ENCODE data around the gene TYMS.
"Not testable (repeated sequence)": the region's sequence is repeated elsewhere in the genome, so short reads cannot be mapped to it uniquely, and the experiment has no call there.

The TYMS gene

DNA sequence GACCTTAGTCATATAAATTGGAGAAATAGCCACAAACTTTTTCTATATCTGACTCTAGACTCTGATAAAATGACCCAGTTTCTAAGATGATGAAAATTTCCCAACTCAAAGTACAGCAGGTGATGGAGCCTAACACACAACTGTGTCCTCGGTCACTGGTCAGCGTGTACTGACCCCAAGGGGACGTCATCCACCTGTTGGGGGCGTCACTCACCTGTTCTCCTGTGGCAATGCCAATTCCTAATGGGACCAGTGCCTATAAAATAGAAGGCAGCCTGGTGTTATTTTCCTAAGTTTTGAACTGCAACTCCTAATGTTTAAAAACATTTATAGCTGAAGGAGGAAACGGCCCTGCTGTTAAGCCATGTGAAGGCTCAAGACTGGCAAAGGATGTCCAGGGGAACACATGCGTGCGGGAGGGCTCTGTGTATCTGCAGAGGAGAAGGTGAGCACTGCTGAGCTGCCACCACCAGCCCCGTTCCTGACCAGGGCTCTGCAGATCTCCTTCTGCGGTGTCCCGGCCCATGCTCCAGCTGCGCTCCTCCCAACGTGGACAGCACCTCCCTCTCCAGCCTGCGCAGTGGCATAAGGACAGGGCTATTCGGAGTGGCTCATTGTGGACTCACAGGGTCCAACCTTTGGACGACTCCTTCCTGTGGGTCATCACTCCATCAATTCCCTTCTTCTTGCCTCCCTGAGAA lies 21.2 kb downstream of the TYMS start:
- no peak for DNase-seq (ENCODE audit: low read depth)

DNA sequence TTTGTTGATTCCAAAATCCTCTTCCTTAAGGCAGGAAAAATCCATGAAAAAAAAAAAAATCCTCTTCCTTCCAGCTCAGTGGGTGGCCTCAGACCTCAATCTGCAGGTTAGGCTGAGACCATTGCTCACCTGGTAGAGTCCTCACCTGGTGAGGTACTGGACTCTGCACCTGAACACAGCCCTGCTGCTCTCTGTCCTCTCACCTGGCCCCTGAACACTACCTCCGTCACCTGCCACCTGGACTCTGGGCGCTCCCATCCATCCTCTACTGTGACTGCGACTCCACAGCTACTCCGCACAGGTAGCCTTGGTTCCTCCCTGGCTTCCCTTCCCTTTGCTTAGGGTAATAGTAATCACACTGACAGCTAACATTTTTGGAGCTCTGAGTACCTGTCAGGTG lies 22.1 kb downstream of the TYMS start:
- no peak for DNase-seq (ENCODE audit: low read depth)

DNA sequence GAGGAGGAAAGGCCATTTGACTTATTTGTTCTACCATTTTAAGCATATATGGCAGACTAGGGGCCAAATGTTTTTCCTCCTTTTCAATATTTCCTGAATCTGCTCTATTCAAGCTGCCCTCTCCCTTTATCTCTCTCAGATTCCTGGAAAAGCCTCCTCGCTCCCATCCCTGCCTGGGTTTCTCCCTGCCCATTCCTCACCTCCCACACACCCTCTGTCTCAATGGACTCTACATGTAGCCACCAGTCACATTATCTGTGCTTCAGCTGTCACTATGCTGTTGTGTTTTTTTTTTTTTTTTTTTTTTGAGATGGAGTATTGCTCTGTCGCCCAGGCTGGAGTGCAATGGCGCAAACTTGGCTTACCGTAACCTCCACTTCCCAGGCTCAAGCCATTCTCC lies 22.9 kb downstream of the TYMS start:
- DNase-seq (ENCODE audit: low read depth): no peak

DNA sequence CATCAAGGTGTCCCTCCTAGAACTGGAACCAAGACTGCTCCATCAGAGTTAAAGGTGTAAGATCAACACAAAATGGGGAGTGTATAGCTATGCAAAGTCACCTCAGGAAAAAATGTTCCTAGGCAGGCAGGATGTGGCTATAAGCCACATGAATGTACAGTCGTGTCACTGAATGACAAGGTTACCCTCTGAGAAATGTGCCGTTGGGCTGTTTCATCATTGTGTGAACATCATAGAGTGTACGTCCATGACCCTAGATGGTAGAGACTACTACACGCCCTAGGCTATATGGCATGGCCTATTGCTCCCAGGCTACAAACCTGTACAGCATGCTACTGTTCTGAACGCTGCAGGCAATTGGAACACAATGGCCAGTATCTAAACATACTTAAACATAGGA lies 24.5 kb downstream of the TYMS start:
- no peak for DNase-seq (ENCODE audit: low read depth)

DNA sequence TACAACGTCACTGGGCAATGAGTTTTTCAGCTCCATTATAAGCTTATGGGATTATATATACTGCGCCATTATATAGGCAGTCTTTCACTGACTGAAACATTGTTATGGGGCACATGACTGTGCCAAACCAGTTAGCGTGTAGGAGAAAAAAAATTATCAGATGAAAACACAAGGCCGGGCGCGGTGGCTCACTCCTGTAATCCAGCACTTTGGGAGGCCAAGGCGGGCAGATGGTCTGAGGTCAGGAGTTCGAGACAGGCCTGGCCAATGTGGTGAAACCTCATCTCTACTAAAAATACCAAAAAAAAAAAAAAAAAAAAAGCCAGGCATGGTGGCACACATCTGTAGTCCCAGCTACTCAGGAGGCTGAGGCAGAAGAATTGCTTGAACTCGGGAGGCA lies 25.0 kb downstream of the TYMS start:
- DNase-seq (ENCODE audit: low read depth): not testable (repeated sequence)

DNA sequence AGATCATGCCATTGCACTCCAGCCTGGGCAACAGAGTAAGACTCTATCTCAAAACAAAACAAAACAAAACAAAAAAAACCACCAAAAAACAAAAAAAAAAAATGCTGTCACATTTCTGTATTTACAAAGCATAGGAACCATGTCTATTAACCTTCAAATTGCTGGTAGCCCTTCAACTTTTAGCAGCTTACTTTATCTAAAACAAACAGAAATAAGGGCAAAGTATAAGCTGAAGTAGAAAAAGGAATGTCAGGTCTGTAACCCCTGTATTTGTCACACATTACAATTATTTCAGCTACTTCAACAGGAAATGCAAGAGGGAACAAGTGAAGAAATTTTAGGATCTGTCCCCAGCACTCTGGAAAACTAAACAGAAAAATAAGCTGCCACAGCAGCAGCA lies 25.4 kb downstream of the TYMS start:
- DNase-seq (ENCODE audit: low read depth): no peak

DNA sequence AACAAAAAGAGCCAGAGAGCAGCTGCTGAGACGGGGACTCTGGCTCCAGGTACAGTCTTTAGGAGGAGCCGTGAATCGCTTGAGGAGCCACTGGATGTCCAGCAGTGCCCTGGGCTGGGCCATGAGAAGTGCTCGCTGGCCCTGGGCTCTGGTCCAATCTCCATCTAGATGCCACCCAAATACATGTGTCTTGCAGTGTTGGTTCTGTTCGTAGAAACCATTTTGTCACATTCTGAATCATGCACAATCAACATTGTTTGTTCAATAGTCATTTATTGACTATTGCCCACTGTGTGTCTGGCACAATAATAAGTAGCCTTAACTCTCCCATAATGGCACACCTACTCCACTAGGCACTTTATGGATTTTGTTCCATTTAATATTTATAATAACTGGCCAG lies 26.1 kb downstream of the TYMS start:
- DNase-seq (ENCODE audit: low read depth): no peak

DNA sequence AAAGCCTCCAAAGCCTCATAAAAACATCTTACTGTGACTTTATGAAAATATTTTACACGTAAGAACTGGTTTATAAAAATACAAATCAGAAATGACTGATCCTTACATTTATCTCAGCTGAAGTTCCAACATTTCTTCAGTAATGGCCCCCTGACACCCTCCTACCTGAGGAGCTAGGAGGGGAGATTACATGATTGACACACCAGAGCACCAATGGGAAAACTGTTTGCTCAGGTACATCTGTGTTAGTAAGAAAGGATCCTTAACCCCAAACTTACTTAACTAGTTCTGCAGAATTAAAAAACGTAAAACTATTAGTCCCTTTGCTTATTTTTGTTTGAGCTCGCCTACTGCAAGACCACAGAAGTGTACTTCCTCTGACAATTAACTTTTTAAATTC lies 28.0 kb downstream of the TYMS start:
- no peak for DNase-seq (ENCODE audit: low read depth)

DNA sequence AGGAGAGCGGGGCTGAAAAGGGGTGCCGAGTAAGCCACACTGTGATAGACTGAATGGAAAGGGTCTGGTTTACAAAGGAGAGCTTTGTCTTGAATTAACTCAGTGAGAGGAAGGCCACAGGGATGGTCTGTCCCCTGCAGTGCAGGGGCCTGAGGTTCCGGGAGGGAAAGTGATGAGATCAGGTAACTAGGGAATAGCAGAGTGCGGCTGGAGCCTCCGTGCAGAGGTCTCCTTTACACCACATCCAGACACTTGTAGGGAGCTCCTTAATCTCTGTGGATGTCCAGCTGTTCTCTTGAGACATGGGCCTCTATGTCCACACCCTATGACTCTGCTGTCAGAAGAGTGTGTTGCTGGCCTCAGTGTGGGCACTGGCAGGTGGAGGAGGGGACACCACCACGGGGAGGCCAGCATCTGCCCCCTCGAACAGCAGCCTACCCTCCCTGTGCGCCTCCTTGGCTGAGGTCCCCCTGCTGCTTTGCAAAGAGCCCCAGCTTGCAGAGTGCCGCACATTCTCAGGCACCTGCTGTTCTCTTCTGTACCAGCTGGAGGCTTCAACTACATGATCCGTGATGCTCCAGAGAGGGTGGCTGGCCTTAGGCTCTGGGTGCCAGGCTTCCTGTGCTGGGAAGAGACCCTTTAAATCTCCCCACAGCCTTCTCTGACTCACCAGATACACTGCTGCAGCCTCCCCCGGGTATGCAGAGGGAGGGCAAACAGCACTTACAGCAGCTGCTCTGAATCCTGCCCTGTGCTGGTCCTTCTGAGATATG lies 29.1 kb downstream of the TYMS start:
- no peak for DNase-seq (ENCODE audit: low read depth)

DNA sequence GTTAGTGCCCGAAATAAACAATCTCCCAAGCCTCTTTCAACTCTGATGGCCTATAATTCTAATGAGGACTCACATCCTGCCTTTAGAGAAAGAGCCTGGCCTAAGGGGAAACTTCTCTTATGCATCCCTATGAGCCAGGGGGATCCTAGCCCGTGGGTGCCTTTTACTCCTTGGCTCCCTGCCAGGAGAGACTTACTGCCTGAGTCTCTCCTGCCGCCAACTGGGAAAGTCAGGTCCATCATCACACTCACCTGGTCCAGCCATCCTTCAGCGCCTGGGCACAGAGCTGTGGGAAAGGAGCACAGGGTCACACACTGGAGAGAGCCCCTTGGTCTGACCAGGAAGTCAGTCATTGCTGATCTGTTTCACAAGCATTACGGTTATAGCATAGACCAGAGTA lies 30.9 kb downstream of the TYMS start:
- DNase-seq (ENCODE audit: low read depth): no peak

DNA sequence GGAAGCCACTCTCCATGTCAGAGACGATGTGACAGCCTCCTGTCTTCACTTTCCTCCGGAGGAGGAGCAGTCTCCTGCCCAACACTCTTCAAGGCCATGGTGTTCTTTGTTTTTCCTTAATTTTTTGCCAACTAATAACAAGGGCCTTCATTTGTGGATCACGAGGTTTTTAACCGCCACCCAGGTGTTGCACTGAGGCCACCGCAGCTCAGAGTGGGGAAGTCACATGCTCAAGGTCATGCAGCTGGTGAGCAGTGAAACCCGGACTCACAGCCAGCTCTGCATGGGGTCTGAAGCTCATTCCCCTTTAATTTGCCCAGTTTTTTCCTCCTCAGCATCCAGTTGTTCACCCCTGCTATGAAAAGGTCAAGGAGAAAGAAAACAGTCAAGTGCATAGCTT lies 35.4 kb downstream of the TYMS start:
- DNase-seq (ENCODE audit: low read depth): no peak

DNA sequence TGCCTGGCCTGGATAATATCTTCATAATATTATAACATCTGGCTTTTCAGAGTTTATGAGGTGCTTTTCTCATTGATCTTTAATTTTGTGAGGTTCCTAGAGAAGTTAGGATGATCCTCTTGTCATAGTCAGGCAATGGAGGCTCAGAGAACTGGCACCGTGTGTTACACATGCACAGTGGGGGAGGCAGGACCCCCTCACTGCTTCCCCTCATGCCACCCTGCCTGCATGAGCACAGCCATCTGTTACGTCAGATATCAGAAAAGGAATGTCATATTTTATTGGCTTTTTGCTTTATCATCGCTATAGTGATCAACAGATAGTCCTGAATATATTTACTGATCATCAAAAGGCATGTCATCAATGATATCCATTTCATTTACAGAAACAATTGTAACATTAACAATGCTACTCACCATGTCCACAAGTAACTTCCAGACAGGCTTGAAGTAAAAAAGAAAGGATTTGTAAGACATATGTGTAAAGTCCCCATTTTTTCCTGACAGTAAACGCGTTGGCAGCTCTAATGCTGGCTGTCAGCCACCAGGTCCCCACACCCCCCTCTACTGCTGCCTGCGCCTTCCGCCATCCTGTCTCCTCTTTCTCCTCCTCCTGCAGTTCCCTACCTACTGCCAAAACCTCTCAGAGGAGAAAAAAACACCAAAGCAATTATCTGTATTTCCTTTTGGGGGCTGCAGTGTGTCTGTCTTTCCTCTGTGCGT lies 36.2 kb downstream of the TYMS start:
- DNase-seq (ENCODE audit: low read depth): no peak

DNA sequence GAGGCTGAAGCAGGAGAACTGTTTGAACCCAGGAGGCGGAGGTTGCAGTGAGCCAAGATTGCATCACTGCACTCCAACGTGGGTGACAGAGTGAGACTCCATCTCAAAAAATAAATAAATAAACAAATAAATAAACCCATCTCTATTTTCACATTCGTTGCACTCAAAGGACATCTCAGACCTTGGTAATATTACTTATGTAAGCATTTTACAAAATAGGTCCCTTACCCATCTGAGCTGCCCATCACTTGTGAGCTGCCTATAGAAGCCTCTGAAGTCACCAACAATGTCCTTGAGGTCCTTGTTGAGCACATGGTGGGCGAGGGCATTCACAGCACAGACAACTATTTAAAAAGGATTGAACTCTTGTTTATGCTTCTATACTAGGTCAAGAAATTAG lies 39.6 kb downstream of the TYMS start:
- DNase-seq (ENCODE audit: low read depth): no peak

DNA sequence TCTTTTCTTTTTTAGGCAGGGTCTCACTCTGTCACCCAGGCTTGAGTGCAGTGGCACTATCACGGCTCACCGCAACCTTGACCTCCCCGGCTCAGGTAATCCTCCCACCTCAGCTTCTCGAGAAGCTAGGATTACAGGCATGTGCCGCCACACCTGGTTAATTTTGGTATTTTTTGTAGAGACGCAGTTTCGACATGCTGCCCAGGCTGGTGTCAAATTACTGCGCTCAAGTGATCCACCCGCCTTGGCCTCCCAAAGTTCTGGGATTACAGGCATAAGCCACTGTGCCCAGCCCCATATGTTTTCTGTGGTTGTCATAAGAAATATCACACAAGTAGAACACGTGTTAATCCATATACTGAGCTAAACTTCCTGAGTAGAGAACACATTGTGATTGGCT lies 40.3 kb downstream of the TYMS start:
- DNase-seq (ENCODE audit: low read depth): no peak

DNA sequence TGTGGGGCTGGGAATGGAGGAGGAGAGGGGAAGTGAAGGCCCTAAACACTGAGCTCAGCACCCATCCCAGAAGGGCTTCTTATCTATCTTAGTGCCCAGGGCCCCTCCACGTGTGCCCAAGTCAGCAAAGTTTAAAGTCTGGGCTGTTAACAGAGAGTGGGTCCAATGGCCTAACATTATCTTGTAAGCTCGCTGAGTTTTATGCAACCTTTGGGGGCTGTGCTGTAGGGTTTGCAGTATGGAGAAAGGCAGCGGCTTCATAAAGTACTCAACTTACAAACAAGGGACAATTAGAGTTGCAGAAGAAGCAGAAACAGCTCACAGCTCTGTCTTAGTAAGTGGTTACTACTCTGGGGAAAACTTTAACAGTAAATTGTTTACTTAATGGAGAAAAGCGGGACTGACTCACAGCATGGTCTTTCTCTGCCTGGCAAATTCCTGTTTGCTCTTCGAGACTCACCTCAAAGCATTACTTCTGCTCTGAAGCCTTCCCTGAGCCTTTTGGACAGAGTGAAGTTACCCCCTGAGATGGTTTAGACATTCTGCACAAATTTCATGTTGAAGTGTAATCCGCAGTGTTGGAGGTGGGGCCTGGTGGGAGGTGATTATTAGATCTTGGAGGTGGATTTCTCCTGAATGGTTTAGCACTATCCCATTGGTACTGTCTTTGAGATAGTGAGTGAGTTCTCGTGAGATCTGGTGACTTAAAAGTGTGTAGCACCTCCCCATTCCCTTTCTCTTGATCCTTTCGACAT lies 45.9 kb downstream of the TYMS start:
- no peak for DNase-seq (ENCODE audit: low read depth)

DNA sequence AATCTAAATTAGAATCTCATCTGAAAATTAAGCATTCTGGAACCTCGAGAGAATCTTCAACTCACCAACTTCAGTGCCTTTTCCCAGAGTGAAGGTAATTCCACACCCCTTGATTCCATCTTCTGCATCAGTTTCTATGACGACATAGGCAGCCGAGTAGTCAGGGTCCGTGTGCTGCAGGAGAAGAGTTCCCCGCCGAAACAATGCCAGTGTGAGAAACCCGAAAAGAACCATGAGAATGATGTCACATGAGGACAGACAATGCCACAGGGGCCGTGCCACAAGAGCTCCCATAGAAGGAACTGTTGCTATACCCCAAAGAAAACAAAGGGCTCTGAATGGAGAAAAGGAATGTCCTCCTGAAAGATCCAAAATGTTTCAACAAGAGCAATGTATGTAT lies 49.0 kb downstream of the TYMS start:
- no peak for DNase-seq (ENCODE audit: low read depth)

DNA sequence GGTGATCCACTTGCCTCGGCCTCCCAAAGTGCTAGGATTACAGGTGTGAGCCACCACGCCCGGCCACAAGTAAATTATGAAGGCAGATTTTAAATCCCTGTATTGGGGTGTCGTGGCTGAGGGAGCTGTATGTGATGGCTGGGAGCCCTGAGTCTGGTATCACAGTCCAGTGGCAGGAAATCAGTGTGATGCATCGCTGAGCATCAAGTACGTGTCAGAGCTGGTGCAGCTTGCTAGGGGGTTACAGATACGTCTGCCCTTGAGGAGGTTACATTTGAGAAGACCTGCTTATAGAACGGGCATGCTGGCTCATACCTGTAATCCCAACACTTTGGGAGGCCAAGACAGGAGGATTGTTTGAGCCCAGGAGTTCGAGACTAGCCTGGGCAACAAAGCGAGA lies 50.6 kb downstream of the TYMS start:
- no peak for DNase-seq (ENCODE audit: low read depth)

DNA sequence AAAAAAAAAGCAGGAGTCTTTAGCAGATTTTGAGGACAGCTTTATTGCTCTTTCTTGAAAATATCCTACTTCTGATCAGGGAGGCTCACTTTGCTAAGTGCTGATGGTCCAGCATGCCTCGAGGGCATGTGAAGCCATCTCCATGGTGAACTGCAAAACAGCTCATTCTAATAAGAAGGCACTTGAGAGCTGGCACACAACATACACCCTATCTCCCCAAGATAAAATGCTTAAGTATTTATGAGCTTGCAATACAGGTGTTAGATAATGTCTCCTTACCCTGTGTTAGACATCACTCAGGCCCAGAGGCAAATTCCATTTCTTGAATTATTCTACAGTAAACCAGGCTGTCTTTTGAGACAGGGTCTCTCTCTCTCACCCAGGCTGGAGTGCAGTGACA lies 52.3 kb downstream of the TYMS start:
- DNase-seq (ENCODE audit: low read depth): no peak

DNA sequence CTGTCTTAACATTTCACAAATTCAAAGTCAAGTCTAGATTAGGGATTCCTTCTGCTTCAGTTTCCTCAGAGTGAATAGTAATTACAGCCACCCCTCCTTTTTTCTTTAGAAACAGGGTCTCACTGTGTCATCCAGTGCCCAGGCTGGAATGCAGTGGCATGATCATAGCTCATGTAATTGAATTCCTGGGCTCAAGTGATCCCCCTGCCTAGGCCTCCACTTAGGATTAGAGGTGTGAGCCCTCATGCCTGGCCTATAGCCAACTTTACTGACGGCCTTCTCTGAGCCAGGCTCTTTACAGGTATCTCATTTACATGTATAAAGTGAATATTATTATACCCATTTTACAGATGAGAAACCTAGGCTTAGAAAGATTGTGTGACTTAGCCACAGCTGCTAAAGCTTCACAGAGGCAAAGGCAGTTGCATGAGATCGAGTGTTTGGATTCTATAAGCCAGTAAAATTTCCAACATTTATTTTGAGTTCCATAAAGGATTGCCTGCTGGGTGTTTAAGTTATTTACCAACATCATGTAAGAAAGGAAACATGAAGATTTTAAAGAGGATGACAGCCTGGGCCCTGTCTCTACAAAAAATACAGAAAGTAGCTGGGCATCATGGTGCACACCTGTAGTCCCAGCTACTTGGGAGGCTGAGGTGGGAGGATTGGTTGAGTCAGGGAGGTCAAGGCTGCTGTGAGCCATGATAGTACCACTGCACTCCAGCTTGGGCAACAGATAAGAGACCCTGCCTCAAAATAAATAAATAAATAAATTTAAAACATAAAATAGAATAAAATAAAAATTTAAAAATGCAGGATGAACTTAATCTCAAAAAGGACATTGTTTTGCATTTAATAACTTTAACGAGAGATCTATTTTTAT lies 53.2 kb downstream of the TYMS start:
- no peak for DNase-seq (ENCODE audit: low read depth)

DNA sequence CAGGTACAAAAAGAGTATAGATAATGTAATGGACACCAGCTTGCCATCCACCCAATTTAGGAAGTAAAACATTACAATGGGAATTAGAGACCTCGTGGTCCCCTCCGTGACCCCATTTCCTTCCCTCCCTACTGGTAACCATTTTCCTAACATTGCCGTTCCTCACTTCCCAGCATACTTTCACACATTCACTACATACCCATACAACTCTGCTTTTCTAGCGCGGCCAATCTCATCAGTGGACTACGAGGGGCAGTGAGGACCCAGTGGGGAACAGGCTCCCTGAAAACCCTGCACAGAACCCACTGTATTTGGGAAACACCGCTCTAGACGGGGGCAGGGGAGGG lies 53.8 kb downstream of the TYMS start:
- no peak for DNase-seq (ENCODE audit: low read depth)

DNA sequence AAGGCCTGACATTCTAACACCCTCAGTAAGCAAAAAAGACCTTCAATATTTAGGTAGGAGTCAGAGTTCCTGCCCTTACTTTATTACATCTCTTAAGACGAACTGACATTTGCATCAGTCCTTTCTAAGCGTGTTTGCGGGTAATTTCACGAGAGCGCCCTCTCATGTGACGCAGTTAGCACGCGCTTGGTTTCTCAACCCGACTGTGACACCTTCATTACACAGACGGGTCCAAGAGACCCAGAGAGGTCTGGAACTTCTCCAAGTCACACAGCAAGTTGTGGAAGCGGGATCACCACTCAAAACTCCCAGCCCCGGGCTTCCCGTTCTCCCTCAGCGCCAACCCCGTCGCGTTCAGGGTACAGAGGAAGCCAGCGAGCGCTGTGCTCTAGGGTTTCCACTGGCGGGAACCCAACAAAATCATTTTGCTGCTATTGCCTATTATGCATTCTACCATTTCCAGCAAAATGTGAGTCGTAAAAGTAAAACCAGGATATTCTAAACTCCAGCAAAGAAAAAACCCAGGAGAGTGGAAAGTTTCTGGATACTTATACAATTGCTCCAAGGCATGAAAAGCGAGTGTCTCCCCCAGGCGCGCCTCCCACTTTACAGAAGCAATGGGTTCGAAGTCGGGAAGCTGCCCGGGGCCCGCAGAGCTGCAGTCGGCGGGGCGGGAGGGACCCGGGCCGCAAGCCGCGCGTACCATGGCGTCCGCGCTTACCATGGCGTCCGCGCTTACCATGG lies 54.4 kb downstream of the TYMS start:
- peak; percentile 30 for DNase-seq (ENCODE audit: low read depth)
